ENCODE measurements around the gene PAPOLB. TPM values are rescaled to one million over a fixed set of nuclear protein-coding genes. Genes with fewer than 3 reads are reported as not detected.
"Not testable (repeated sequence)": the region's sequence is repeated elsewhere in the genome, so short reads cannot be mapped to it uniquely, and the experiment has no call there.

Gene PAPOLB
- 0.03 TPM in 1 of 2 replicates, not detected in the other for total RNA-seq (2014; rRNA removed; shearing (Covaris generic))
- polyA plus RNA-seq (2015; cell fraction: cytosol; rRNA removed), result 0.02 TPM in 1 of 2 replicates, not detected in the other
- 0.26 and 0.35 TPM in 2 replicates for polyA plus RNA-seq (2015; cell fraction: nucleus; rRNA removed)

DNA sequence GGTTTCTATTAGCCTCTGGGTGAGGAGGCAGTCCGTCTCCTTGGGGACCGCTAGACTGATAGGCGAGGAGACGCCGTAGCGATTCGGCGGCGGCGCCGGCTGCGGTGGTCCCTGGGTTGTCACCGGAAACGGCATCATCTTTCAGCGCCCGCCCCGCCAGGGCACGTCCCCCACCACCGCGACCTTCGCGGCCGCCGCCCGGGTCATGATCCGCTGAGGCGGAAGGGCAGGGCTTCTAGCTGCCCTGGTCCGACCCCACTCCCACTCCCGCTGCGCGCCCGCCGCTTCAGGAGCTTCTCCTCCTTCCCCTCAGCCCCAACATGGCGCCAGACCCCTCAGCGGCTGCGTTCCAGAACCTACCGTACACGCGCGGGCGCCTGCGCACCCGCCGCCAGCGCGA lies at the start of gene PAPOLB:
PAPOLB (minus strand) TSS at position 358 of the 400 bp plus-strand sequence; CDS start at position 138, 220 bp downstream.
- in situ Hi-C loops (cut with HindIII; ENCODE audit: low pct_unique_long_range_greater_than_20kb, low sequenced_read_pairs), result no loop called here
- no peak for DNase-seq (ENCODE audit: low read depth, low spot score)

DNA sequence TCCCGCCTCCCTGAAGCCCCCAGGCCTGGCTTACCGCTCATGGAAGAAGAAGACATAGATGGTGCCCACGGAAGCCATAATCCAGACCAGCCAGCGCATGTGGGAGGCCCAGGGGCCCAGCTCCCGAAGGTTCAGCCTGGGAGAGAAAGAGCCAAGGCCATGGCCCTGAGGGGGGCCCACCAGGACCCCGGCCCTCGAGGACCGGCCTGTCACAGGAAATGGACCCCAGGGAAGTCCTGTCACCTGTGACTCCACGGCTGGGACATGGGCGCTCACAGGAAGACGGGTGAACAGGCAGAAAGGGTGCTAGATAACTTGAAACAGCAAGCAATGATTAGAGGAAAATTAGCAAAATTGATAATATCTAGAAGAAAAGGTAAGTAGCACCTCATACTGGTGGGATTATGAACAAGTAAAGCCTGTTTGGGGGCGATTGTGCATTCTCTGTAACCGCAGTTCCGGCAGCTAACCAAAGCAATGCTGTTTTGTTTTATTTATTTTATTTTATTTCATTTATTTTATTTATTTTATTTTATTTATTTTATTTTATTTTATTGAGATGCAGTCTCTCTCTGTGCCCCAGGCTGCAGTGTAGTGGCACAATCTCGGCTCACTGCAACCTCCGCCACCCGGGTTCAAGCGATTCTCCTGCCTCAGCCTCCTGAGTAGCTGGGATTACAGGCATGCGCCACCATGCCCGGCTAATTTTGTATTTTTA lies 49.4 kb upstream of the PAPOLB start:
- in situ Hi-C loops (cut with HindIII; ENCODE audit: low pct_unique_long_range_greater_than_20kb, low sequenced_read_pairs), result no loop called here
- no peak for DNase-seq (ENCODE audit: low read depth, low spot score)

DNA sequence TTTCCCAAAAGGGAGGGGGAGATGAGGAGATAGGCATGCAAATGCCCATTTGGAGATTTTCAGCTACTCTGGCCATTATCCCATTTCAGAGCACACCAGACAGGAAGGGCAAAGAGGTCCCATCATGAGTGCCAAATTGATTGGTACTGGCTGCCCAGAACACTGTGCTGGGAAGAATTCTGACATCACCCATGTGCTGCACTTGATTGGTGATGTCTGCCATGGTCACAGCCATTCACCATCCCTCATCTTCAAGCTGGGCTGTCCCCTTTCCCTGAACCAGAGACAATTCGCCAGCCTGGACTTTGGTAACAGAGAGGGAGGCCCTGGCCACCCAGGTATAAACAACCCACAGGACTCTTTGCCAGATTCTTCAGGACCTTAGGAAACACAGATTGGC lies 44.9 kb upstream of the PAPOLB start:
- in situ Hi-C loops (cut with HindIII; ENCODE audit: low pct_unique_long_range_greater_than_20kb, low sequenced_read_pairs), result no loop called here
- DNase-seq (ENCODE audit: low read depth, low spot score), result peak; percentile 40

DNA sequence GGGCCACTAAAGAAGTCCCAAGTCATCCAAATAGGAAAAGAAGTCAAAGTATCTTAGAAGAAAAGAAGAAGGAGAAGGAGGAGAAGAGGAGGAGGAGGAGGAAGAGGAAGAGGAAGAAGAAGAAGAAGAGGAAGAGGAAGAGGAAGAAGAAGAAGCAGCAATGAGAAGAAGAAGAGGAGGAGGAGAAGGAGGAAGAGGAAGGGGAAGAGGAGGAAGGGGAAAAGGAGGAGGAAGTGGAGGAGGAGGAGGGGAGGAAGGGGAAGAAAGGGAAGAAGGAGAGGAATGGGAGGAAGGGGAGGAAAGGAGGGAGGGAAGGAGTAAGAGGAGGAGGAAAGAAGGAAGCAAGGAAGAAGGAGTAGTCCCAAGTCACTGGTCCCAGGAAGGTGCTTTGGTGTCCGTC lies 43.3 kb upstream of the PAPOLB start:
- in situ Hi-C loops (cut with HindIII; ENCODE audit: low pct_unique_long_range_greater_than_20kb, low sequenced_read_pairs), result no loop called here
- DNase-seq (ENCODE audit: low read depth, low spot score), result no peak

DNA sequence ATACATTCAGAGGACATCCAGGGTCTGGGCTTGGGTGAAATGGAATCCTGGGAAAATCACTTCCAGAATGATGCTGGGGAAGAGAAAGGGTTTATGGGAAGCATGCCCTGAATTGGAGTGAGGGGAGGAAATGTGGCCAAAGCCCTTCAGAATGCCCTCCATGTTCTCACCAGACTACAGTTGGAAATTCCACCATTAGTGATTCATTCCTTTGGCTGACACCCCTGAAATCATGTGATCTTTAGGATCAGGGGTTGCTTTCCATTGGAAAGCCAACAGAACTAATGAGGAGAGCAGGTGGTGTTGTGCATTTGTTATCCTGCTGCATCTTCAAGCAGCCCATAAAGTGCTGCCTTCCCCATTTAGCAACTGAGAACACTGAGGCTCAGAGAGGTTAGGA lies 42.5 kb upstream of the PAPOLB start:
- in situ Hi-C loops (cut with HindIII; ENCODE audit: low pct_unique_long_range_greater_than_20kb, low sequenced_read_pairs), result no loop called here
- no peak for DNase-seq (ENCODE audit: low read depth, low spot score)

DNA sequence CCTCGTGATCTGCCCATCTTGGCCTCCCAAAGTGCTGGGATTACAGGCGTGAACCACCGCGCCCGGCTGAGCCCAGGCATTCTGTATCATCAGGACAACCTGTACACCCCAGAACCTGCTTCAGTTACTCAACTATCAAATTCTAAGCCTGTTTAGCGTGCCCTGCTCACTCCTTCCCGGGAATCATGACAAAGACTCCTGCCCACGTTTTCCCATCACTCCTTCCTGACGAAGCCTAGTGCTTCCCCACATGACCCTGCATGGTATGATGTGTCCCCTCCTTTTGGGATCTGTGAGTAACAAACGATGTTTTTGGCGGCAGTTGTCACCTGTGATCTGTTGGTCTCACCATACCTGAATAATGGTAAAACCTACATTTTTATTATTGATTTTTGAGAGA lies 33.9 kb upstream of the PAPOLB start:
- DNase-seq (ENCODE audit: low read depth, low spot score), result no peak
- in situ Hi-C loops (cut with HindIII; ENCODE audit: low pct_unique_long_range_greater_than_20kb, low sequenced_read_pairs), result no loop called here

DNA sequence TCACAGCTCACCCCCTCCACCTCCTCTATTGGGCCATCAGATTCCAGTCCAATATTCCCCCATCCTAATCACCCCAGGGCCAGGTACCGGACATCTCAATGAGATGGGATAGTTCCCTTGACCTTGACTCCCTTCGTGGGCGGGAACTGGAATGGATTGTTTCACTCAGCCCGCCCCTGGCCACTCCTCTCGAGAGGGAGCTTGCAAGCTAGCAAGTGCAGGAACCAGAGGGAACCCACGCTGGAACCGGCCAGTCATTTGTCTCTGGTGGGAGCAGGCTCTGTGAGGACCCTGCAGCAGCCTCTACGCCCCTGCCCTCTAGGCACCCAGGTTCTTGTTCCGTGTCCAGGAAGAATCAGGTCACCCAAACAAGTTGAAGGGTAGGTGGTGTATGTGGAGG lies 32.7 kb upstream of the PAPOLB start:
- in situ Hi-C loops (cut with HindIII; ENCODE audit: low pct_unique_long_range_greater_than_20kb, low sequenced_read_pairs), result no loop called here
- no peak for DNase-seq (ENCODE audit: low read depth, low spot score)

DNA sequence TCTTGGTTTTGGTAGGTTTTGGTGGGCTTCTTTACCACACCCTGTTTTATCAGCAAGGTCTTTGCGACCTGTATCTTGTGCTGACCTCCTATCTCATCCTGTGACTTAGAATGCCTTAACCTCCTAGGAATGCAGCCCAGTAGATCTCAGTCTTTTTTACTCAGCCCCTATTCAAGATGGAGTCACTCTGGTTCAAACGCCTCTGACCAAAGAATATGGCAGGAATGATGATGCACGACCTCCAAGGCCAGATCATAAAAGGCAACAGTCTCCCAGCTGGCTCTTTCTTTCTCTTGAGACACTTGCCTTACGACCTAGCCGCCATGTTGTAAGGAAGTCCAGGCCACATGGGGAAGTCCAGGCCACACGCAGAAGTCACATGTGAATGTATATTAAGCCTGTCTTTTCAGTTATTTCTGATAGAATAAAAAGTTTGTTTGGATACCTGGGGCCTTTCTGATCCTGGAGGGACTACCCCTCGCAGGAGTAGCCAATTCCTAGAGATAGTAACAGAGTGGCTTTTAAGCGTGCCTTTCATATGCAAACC lies 32.2 kb upstream of the PAPOLB start:
- in situ Hi-C loops (cut with HindIII; ENCODE audit: low pct_unique_long_range_greater_than_20kb, low sequenced_read_pairs), result no loop called here

DNA sequence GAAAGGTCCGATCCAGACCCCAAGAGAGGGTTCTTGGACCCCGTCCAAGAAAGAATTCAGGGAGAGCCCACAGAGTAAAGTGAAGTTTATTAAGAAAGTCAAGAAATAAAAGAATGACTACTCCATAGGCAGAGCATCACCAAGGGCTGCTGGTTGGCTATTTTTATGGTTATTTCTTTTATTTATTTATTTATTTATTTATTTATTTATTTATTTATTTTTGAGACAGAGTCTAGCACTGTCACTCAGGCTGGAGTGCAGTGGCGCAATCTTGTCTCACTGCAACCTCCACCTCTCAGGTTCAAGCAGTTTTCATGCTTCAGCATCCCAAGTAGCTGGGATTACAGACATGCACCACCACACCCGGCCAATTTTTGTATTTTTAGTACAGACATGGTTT lies 31.4 kb upstream of the PAPOLB start:
- in situ Hi-C loops (cut with HindIII; ENCODE audit: low pct_unique_long_range_greater_than_20kb, low sequenced_read_pairs), result not testable (repeated sequence)

More for the DNA sequence above, 32.2 kb upstream of the PAPOLB start:
- no peak for DNase-seq (ENCODE audit: low read depth, low spot score)

DNA sequence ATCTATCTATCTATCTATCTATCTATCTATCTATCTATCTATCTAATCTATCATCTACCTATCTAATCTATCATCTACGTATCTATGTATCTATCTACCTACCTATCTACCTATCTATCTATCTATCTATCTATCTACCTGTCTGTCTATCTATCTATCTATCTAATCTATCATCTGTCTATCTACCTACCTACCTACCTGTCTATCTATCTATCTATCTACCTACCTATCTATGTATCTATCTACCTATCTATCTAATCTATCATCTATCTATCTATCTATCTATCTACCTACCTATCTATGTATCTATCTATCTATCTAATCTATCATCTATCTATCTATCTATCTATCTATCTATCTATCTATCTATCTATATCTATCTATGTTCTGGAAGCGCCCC lies 29.7 kb upstream of the PAPOLB start:
- DNase-seq (ENCODE audit: low read depth, low spot score); in situ Hi-C loops (cut with HindIII; ENCODE audit: low pct_unique_long_range_greater_than_20kb, low sequenced_read_pairs): not testable (repeated sequence)

More for the DNA sequence above, 31.4 kb upstream of the PAPOLB start:
- not testable (repeated sequence) for DNase-seq (ENCODE audit: low read depth, low spot score)

DNA sequence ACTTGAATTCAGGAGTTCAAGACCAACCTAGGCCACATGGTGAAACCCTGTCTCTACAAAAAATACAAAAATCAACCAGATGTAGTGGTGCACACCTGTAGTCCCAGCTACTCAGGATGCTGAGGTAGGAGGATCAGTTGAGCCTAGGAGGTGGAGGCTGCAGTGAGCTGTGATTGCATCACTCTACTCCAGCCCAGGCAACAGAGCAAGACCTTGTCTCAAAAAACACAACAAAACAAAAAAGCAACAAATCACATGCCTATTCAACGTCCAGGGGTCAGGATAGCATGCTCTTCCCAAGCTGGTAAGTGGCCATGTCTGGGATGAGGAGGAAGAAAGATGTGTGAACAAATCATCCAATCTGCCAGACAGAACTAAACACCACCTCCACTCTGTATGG lies 27.9 kb upstream of the PAPOLB start:
- in situ Hi-C loops (cut with HindIII; ENCODE audit: low pct_unique_long_range_greater_than_20kb, low sequenced_read_pairs), result no loop called here
- DNase-seq (ENCODE audit: low read depth, low spot score), result no peak

DNA sequence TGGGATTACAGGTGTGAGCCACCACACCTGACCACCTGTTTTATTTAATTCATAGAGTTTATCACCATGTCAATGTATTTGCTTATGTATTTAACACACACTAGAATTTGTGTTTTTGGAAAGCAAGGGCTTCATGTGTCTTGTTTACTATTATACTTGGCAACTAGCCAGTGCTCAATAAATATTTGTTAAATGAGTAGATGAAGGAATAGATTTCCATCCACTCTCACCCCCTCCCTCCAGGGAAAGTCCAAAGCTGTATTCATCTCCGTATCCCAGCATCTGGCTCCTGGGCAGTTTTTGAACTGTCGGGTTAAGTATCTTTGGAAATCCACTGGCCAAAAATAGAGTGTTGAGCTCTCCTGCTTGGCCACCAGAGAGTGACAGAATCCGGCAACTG lies 26.3 kb upstream of the PAPOLB start:
- in situ Hi-C loops (cut with HindIII; ENCODE audit: low pct_unique_long_range_greater_than_20kb, low sequenced_read_pairs), result no loop called here
- peak; percentile 22 for DNase-seq (ENCODE audit: low read depth, low spot score)

DNA sequence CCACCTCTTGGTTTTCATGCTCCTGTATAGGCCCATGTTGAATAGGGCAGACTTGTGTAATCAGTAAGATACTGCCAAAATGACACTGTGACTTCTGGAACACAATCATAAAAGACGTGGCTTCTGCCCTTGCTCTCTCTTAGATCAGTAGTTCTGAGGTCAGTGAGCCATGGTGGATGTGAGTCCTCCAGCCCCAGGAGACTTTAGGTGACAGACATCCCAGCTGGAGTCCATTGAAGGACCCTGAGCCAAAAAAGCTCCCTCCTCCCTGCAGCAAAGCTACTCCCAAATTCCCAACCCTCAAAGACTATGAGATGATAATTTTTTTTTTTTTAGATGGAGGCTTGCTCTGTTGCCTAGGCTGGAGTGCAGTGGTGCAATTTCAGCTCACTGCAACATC lies 24.8 kb upstream of the PAPOLB start:
- DNase-seq (ENCODE audit: low read depth, low spot score), result no peak
- in situ Hi-C loops (cut with HindIII; ENCODE audit: low pct_unique_long_range_greater_than_20kb, low sequenced_read_pairs), result no loop called here

DNA sequence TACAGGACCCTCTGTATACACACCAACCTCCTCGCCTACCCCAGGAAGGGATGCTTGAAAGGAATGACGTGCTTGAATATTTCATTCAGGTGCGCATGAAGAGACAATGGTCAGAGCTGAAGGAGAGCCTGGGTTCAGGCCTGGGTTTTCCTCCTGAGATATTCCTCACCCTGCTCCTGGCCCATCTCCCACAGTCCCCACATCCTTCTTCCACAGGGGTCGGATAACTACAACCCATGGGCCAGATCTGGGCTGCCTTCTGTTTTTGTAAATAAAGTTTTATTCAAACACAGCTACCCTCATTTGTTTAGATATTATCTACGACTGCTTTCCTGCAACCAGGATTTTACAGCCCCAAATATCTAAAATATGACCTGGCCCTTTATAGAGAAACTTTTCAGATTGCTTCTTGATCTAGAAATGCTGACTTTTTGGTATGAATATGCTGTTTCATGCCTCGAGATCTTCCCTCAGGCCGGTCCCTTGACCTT lies 23.5 kb upstream of the PAPOLB start:
- no peak for DNase-seq (ENCODE audit: low read depth, low spot score)
- in situ Hi-C loops (cut with HindIII; ENCODE audit: low pct_unique_long_range_greater_than_20kb, low sequenced_read_pairs), result no loop called here

DNA sequence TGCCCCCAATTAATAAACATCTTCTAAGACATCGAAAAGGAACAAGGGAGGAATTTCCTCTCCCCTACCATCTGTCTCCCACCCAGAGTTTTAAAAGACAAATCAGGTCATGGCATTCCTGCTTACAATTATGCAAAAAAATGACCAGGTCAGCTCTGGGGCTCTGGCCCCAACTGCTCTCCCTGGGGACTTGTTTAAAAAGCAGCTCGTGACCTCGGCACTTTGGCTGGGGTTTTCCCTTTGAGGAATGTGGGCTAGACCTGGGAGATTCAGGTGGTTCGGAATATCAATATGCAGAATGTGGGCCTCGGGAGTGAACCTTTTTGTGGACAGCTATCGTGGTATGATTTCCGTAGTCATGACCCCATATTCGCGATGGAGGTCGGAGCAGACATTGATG lies 22.3 kb upstream of the PAPOLB start:
- no peak for DNase-seq (ENCODE audit: low read depth, low spot score)
- in situ Hi-C loops (cut with HindIII; ENCODE audit: low pct_unique_long_range_greater_than_20kb, low sequenced_read_pairs), result no loop called here

DNA sequence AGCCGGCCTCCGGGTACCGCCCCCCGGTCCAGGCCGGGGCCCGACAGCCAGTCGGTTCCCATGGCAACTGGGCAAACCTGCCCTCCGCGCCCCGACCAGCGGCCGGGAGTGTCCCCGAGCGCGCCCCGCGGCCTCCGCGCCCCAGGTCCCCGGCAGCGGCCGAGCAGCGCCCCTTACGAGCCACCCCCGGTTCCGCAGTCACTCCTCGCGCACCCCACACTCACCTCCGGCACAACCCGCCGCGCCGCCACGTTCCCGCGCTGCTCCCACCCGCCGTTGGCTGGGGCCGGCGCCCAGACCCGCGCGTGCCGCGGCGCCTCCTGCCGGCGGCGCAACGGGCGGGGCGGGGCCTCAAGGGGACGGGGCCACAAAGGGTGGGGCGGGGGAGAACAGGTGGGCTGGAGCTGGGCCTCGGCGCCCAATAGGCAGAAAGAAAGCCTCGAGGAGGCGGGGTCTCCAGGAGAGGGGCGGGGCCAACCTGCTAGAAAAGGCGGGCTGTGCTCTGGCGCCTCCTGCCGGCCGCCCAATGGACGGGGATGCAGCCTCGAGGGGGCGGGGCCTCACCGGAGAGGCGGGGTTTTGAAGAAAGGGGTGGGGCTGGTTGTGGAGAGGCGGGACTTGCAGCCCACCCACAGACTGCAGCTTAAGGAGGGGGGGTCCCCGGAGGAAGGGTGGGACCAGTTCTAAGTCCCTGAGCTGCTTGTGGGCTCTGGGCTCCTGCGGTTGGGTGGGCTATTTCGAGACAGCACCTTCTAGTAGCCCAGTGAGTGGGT lies 21.7 kb upstream of the PAPOLB start, which contains the start of gene RADIL:
RADIL (minus strand) TSS at position 345 of the 773 bp plus-strand sequence. CDS start 5,577 bp downstream, outside the sequence.
- in situ Hi-C loops (cut with HindIII; ENCODE audit: low pct_unique_long_range_greater_than_20kb, low sequenced_read_pairs), result no loop called here

DNA sequence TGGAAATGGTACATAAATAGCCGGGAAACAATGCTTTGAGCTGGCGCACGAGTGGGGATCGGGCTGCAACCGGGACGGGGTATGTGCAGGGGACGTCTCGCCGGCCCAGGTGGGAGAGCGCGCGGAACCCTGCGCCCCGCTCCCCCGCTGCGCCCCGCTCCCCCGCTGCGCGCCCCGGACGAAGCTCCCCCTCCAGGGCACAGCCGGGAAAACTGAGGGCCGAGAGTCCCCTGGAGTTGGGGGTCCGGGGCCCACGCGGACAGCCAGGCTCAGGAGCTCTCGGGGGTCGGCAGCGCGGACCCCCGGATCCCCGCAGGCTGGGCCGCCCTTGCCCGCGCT lies 21.2 kb upstream of the PAPOLB start:
- no peak for DNase-seq (ENCODE audit: low read depth, low spot score)
- in situ Hi-C loops (cut with HindIII; ENCODE audit: low pct_unique_long_range_greater_than_20kb, low sequenced_read_pairs), result no loop called here

More for the DNA sequence above, 21.7 kb upstream of the PAPOLB start, which contains the start of gene RADIL:
- peak; percentile 95 for DNase-seq (ENCODE audit: low read depth, low spot score)

Measured in SK-MEL-5 (cell line).